Head of caudate nucleus (tissue), 42 donors: ENCODE measurements around the gene SNRPA1.

Source experiments
- DNase-seq, 42 donors: peaks; one replicate each; pipeline versions ENCODE4 v3.0.0 to v3.0.0-alpha.2; 2020 to 2021; ENCODE audit warnings: mixed read lengths in 7 of 42
- intact Hi-C: fragments of 100-400 bp; cut with DNase I; formaldehyde crosslinking; loops from one replicate; pipeline ENCODE4 v1.15.0; 2022

The SNRPA1 gene

DNA sequence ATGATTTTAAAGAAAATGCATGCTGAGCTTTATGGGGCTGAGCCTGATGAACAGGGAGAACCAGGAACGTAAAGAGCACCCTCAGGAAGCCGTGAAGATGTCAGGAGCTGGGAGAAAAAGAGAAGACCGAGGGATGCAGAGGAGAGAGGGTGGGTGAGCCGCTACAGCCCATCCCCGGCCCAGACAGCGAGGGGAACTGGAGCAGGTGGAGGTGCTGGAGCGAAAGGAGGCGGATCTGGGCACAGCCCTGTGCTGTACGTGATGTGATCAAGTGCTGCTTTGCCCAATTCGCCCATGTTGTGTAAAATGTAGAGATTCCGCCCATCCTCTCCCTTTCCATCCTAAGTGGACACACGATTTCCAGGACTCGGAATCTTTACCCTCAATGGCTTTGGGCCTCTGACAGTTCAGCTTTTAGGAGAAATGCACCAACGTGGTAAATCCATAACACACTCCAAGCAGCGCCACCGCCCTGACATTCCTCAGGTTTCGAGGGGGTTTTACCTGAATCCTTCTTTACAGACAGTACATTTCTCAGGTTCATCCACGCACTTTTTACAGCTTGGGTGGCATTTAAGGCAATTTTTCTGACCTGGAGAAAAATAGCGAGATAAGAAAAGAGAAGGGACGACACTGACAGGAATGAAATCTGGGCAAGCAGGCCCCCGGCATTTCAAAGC, 27.1 kb upstream of the SNRPA1 start:
- peak in 10 of 42 donors; percentile 1 to 32 (median 8) for DNase-seq
- intact Hi-C loops = no loop called here

DNA sequence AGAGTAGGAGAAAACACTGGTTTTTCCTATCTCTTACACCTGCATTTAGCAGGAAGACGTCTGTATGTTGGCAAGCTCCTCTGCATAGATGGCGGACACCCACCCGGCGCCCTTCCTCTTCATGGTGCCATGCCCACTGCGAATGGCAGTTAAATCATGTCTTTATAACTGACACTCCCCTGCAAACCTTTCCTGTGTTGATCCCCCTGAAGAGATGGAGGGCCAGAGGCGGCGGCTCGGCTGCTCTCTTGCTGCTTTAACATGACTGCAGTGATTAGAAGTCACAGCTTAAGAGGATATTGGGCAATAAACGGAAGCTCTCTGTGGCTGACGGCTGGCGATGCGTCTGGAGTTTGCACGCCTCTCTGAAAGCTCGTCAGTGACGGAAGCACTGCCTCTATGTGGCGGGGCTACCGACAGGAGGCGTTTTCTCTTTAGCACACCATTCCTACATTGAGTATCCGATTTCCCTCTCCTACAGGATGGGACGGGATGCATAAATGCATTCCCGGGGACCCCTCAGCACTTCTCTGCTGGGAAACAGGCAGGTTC, 25.5 kb upstream of the SNRPA1 start:
- DNase-seq = peak in 17 of 42 donors; percentile 13 to 54 (median 38)
- intact Hi-C loops = no loop called here

DNA sequence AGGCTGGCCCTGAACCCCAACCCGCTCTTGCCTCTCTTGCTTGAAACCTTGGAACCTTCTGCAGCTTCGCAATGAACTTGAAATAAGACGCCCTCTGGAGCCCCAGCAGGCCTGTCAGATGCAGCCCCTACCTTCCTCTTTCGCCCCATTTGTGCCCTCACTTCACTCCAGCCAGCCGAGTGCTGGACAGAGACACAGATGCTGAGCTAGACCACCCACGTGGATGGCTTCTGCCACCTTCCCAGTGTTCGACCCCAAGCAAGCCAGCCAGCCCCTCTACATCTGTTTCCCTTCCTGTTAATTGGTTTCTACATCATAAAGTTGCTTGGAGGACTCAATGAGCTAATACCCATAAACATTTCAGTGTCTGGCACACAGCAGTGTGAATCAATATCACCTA, 23.8 kb upstream of the SNRPA1 start:
- intact Hi-C loops = no loop called here
- DNase-seq = peak in 2 of 42 donors; percentile 7 to 10

DNA sequence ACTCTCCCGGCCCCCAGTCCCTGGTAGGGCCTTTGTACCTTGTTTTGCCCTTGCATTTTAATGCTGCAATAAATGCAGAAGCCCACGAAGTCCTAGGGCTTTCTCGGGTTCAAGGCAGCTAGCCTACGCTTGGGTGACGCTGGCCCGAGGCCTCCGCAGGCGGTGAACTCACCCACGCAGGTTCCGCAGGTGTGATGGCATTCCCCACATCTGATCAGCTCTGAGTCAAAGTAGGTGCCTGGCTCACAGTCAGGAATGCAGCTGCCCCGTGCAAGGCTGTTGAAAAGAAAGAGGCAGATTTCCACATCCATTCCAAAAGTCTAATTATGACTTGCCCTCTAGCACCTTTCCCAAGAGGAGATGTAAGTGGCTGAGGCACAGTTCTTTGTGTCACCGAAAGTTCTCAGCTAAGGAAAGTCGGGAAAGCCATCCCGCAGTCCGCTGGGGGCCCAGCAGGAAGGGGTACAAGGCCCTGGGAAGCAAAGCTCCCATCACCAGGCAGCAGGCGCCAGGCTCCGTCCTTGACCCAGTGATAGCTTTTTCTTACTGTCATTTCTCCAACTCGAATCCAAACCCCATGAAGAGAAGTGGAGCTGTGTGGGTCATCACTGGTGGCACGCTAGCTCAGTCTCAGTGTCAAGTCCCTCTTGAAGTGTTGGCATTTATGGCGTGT, 23.2 kb upstream of the SNRPA1 start:
- DNase-seq = peak in 41 of 42 donors; percentile 18 to 86 (median 68)
- intact Hi-C loops = no loop called here

DNA sequence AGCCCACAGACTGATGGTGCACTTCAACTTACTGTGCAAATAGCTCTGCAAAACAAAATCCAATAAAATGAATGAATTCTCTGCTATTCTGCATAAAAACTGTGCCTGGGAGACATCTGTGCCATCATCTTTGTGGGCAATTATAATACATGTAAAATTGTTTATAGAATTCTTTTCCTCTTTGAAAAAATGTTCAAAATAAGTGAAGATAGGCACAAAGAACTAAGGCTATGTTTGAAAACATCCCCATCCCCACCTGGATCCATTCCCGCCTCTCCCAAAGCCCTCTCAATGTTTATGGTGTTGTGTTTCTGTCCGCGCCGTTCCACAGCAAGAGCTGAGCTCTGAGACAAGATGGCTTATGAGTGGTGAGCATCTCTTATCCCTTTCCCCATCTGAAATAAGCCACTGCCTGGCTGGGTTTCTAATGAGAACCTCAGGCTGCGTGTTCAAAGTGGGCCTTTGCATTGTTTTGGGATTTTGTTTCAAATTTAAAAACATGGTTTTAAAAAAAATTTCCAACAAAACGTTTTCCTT, 22.4 kb upstream of the SNRPA1 start:
- intact Hi-C loops = no loop called here
- peak in 5 of 42 donors; percentile 5 to 27 (median 11) for DNase-seq

DNA sequence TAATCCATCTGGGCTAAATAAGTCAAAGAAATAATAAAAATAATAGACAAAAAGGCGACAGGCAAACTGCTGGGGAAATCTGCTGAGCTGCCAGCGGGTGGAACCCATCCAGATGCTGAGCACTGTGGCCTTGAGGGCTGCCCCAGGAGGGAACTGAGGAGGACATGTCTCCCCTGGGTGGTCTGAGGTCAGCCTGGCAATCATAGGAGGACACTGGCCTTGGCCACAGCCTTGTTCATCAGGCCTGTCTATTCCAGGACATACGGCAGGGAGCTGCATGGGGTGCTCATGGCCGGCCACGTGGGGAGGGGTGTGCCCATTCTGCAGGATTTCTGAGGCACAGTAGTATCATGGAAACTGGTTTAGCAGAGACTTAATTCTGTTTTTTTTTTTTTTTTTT, 21.5 kb upstream of the SNRPA1 start:
- intact Hi-C loops = no loop called here
- peak in 6 of 42 donors; percentile 5 to 39 (median 10) for DNase-seq

DNA sequence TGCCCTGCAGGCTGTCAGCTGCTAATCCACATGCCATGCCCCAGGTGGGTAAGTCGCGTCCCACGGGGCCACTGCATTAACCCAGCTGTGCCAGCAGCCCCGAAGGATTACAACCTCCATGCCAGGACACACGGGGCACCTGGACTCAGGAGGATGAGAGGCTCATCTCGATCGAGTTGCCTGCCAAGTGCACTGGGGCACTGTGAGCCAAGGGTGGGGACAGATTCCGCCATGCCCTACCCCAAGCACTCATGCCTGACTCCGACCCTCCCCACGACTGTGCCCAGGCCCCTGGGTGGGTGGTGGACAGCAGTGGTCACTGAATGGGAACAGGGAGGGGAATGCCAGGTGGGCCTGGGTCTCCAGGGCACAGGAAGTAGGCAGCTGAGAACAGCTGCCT, 20.7 kb upstream of the SNRPA1 start:
- intact Hi-C loops = no loop called here

DNA sequence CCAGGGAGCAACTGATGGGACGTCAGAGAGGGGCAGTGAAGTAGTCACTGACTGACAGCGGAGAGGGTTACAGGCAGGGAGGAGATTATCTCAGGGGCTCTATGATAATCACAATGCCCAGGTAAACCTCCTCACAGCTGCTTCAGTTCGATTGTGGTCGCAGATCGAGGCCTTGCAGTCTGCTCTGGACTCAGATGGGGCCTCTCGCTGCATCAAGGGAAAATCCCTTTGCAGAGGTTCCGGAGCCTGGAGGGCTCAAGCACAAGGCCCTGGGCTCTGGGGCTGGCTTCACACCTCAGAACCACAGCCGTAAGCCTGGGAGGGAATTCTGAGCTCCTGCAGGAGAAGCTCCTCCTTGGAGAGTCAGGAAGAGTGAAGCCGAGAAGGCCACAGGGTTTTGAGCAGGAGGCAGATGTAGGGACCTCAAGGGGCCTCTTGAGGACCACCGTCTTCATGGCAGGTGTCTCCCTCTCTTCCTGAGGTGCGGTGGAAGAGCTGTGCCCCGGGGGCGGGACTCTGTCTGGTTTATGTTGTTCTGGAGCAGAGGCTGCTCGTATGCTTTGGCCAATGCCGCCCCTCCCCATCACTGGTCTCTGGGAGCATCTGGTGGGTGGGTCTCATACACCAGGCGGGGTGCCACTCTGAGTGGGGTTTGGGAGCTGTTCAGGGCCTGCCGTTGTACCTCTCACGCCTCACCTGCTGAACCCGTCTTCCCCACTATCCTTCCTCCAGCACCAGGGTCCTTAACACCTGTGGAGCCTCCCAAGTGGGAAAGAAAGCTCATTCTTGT, 19.5 kb upstream of the SNRPA1 start:
- DNase-seq = peak in 9 of 42 donors; percentile 10 to 42 (median 21)
- intact Hi-C loops = no loop called here

More for the DNA sequence above, 20.7 kb upstream of the SNRPA1 start:
- DNase-seq = peak in 7 of 42 donors; percentile 5 to 34 (median 13)

DNA sequence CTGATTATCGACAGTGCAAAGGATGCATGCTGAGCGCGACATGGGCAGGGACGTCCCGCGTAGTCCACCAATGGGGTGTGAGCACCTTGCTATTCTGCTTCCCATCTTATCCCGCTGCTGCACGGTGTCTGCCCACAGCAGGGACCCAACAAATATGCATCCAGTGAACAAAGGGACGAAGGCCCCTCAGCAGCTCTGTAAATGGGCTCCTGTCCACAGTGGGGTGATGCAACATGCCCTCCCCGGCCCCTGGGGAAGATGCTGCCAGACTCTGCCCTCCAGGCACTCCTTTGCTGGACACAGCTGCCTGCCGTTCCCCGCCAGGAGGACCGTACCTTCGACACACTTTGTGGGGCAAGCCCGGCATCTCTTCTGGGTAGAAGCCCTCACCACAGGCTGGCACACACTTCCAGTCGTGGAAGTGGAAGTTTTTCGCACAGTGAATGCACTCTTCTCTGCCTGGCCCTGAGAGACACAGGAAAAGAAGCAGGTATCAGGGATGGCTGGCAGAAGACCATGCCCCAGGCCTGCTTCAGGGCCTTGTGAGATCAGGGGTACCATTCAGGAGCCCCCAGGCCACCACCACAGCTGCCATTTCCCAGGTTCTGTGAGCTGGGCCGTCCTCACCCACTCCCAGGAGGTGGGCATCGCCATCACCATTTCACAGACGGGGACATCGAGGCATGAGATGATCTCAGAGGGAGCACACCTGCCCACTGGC, 18.2 kb upstream of the SNRPA1 start:
- intact Hi-C loops = no loop called here
- peak in 12 of 42 donors; percentile 5 to 40 (median 16) for DNase-seq

DNA sequence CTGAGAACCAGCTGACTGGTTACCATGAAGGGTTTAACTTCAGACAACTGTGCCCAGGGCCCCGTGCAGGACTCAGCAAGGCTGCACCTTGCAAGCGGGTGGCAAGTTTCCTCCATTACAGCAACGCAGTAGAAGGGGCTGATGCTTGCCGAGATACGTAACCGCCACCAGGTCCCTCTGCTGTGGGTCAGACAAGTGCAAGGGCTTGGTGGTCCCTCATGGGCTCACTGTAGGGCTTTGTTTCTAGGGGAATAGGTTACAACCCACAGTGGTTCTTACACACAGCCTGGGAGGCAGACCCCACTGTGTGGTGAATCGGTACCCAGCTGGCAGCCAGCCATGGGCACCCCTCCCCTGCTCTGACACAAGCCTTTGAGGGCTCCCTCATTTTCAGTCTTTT, 15.5 kb upstream of the SNRPA1 start:
- intact Hi-C loops = no loop called here
- DNase-seq = peak in 9 of 42 donors; percentile 5 to 41 (median 17)

DNA sequence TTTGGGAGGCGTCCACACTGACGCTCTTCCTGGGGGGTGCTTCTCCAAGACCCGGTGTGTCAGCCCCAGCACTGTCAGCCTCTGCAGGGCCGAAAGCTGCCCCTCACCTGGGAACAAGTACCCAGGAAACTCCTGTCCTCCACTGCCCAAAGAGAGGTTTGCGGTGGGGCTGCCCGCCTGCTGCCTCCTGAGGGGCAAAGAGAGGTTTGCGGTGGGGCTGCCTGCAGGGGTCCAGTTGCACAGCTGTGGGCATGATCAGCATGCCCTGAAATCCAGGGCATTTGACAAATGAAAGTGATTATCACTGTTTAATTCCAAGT, 15.1 kb upstream of the SNRPA1 start:
- intact Hi-C loops = no loop called here
- DNase-seq = peak in 6 of 42 donors; percentile 4 to 32 (median 14)

DNA sequence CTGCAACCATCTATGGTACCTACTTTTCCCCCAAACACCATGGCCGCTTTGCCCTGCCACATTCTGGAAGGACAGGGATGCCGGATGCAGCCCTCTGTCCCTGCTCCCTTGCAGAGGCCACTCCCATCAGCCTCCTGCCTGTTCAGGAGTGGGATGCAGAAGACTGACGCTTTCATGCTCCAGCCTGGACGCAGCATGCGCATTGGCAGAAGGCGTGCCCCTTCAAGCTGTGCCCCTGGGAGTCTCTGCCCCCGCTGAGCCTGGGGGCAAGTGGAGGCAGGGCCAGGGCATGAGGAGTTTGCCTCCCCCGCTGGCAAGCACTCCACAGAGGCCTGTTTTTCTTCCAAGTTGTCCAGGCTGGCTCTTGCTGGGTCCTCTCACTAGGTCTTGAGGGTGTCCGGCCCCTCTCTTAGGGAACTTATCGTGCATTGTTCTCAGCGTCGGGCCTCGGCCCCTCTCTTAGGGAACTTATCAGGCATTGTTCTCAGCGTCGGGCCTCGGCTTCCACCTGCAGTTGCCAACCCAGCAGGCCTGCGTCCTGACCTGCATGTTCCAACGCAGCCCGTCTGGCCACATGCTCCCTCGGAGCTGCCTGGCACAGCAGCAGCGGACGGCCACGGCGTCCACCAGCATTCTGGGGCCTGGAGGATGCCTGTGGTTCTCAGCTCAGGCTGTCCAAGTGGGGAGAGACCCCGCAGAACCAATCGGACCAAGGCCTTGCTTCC, 14.6 kb upstream of the SNRPA1 start:
- intact Hi-C loops = loop anchor here (10.0 kb wide), 1 partner anchor 185 kb away; no protein-coding TSS in a partner anchor
- DNase-seq = peak in 12 of 42 donors; percentile 3 to 38 (median 11)

DNA sequence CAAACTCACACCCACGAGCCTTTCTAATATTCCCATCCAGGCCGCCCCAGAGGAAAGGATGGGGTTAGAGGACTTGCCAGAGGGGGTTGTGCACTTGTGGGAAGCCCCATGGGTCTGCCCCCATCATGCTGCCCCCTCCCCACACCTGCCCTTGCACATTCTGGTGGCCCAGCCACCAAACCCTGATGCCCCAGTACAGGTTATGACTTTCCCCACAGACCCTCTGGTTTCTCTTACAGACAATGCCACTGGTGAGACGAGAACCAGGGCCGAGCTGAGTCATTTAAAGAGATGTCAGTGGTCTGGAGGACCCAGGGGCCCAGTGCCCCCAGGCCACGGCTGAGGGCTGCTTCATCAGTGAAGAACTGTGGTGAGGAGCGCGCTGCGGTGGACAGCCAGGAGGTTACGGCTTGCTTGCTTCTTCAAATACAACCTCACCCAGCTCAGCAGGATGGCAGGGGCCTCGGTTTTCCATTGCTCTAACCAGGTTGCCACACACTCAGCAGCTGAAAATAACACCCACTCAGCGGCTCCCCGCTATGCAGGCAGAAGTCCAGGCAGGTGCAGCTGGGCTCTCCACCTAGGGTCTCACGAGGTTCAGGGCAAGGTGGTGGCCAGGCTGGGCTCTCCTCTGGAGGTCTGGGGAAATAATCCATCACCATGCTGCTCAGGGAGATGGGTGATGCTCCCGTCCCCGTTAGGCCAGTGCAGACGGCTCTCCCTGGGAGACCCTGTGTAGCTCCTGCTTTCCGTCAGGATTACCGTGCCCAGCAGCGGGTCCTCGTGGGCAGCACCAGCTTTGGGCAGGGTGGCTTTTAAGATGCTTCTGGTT, 13.8 kb upstream of the SNRPA1 start:
- intact Hi-C loops = loop anchor here (10.0 kb wide), 1 partner anchor 186 kb away; no protein-coding TSS in a partner anchor

DNA sequence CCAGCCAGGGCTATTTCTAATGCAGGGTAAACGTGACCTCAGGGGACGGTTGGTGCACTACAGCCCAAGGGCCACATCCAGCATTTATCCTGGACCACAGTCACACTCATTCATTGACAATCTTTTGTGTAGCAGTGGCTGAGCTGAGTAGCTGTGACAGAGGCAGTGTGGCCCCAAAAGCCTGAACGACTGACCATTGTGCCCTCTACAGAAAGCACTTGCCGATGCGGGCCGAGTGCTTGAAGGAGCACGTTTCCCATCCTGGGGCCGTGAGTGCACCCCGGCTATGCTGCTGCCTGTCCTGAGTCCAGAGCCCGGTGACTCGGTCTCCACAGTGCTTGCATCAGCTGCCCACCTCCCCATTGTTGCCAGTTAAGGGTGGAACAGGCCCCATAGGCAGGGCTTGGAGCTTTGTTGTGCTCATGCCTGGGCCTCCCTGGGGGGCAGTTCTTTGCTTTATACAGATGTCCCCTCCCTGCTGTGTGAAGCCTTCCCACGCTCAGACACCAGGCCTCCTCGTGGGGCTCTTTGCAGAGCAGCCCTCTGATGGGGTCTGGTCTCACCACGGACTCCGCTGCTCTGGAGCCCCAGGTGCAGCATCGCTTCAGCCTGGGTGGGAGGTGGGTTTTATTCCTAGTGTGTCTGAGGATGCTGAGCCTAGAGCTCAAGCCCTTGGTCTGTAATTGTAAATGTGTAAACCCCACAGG, 13.0 kb upstream of the SNRPA1 start:
- DNase-seq = peak in 13 of 42 donors; percentile 3 to 41 (median 14)
- intact Hi-C loops = loop anchor here (10.0 kb wide), 1 partner anchor 187 kb away; no protein-coding TSS in a partner anchor

More for the DNA sequence above, 13.8 kb upstream of the SNRPA1 start:
- peak in 12 of 42 donors; percentile 4 to 35 (median 13) for DNase-seq

DNA sequence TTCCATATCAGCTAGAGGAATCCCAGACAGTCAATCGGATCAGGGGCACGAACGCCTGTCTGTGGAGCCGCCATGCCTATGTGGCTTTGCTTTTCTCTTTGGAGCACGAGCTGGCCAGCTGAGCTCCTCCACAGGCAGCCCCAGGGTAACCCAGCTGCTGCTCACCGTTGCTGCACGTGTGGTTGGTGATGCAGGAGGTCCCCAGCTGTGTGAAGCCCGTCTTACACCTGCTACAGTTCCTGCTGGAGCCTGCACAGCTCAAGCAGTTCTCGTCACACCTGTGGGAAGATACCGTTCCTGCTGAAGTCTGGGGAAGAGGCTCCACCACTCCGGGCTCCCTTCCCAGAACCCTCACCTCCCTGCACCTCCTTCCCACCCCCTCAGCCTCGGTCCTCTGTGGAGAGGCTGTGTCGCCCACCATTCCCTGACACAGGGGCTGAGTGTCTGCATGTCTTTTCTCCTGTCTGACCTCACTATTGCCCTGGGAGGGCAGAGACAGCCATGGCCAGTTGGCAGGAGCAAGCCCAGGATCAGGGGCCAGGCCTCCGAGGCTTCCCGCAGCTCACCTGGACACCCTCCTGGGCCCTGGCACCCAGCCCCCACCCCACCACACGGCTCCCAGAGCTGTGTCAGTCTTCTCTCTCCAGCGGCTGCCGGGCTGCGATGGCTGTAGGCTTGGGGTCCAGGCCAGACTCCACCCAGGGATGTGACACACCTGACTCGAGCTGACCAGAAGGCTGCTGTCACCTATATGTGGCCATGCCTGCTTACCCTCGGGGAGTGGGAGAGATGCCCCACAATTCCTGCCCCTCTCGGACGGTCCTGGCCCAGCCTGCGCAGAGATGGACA, 12.2 kb upstream of the SNRPA1 start:
- DNase-seq = peak in 29 of 42 donors; percentile 10 to 79 (median 44)

More for the DNA sequence above, 12.2 kb upstream of the SNRPA1 start:
- intact Hi-C loops = loop anchor here (10.0 kb wide), 1 partner anchor 188 kb away; no protein-coding TSS in a partner anchor
